Measurements from ENCODE around the gene ATG9B.

Gene ATG9B

GRCh38 chr7:150973571-150974451 is 50.5 kb downstream of the ATG9B start:
- peaks cover 63% of the 10 kb centered on the region for H3K4me1 ChIP-seq (ENCODE audit: control insufficient read depth, insufficient read depth, low read length)
- no peak overlapping the region for H3K27ac ChIP-seq (ENCODE audit: insufficient read depth, low read depth, low read length, poor library complexity, severe bottlenecking)
- no peaks in the 10 kb centered on the region for H3K36me3 ChIP-seq (ENCODE audit: control insufficient read depth, insufficient read depth, low read length)
- peaks cover 25% of the 10 kb centered on the region for H3K27me3 ChIP-seq (ENCODE audit: control insufficient read depth, insufficient read depth, low read length, poor library complexity, severe bottlenecking)
- 77 to 81% methylated on average over 27 of the region's 27 CpGs for WGBS, 2 experiments
- H3K4me3 ChIP-seq (ENCODE audit: insufficient read depth, low read depth, low read length) = no peak overlapping the region
- no peaks in the 10 kb centered on the region for H3K9me3 ChIP-seq (ENCODE audit: control insufficient read depth, low read length)

GRCh38 chr7:150972741-150973140 is 51.6 kb downstream of the ATG9B start:
- Histone ChIP-seq H3K9me3 (ENCODE audit: control insufficient read depth, low read length) (no peaks in the 10 kb centered on the region), H3K4me3 (ENCODE audit: insufficient read depth, low read depth, low read length) (no peak overlapping the region), H3K27me3 (ENCODE audit: control insufficient read depth, insufficient read depth, low read length, poor library complexity, severe bottlenecking) (peaks cover 25% of the 10 kb centered on the region), H3K4me1 (ENCODE audit: control insufficient read depth, insufficient read depth, low read length) (peaks cover 67% of the 10 kb centered on the region), H3K27ac (ENCODE audit: insufficient read depth, low read depth, low read length, poor library complexity, severe bottlenecking) (no peak overlapping the region), H3K36me3 (ENCODE audit: control insufficient read depth, insufficient read depth, low read length) (no peaks in the 10 kb centered on the region)
- WGBS, 2 experiments = 89% methylated on average over 8 of the region's 8 CpGs

- WGBS, 2 experiments = 77 to 82% methylated on average over 12 of the region's 12 CpGs
- peaks cover 20% of the 10 kb centered on the region for H3K27me3 ChIP-seq (ENCODE audit: control insufficient read depth, insufficient read depth, low read length, poor library complexity, severe bottlenecking)
- no peaks in the 10 kb centered on the region for H3K9me3 ChIP-seq (ENCODE audit: control insufficient read depth, low read length)
- H3K4me3 ChIP-seq (ENCODE audit: insufficient read depth, low read depth, low read length) = no peak overlapping the region
- H3K27ac ChIP-seq (ENCODE audit: insufficient read depth, low read depth, low read length, poor library complexity, severe bottlenecking) = peak overlapping the region; percentile 71
- no peaks in the 10 kb centered on the region for H3K36me3 ChIP-seq (ENCODE audit: control insufficient read depth, insufficient read depth, low read length)
- peaks cover 63% of the 10 kb centered on the region for H3K4me1 ChIP-seq (ENCODE audit: control insufficient read depth, insufficient read depth, low read length)
Observed at GRCh38 chr7:150972023-150972468, 52.2 kb downstream of the ATG9B start.

- peak overlapping the region; percentile 71 for H3K27ac ChIP-seq (ENCODE audit: insufficient read depth, low read depth, low read length, poor library complexity, severe bottlenecking)
- H3K27me3 ChIP-seq (ENCODE audit: control insufficient read depth, insufficient read depth, low read length, poor library complexity, severe bottlenecking) = peaks cover 14% of the 10 kb centered on the region
- H3K9me3 ChIP-seq (ENCODE audit: control insufficient read depth, low read length) = no peaks in the 10 kb centered on the region
- H3K4me3 ChIP-seq (ENCODE audit: insufficient read depth, low read depth, low read length) = no peak overlapping the region
- WGBS, 2 experiments = 59 to 63% methylated on average over 16 of the region's 16 CpGs
- no peaks in the 10 kb centered on the region for H3K36me3 ChIP-seq (ENCODE audit: control insufficient read depth, insufficient read depth, low read length)
- peaks cover 57% of the 10 kb centered on the region for H3K4me1 ChIP-seq (ENCODE audit: control insufficient read depth, insufficient read depth, low read length)
Observed at GRCh38 chr7:150971242-150972022, 52.9 kb downstream of the ATG9B start.

GRCh38 chr7:150970424-150970823 is 53.9 kb downstream of the ATG9B start:
- H3K27me3 ChIP-seq (ENCODE audit: control insufficient read depth, insufficient read depth, low read length, poor library complexity, severe bottlenecking) = peaks cover 4% of the 10 kb centered on the region
- H3K36me3 ChIP-seq (ENCODE audit: control insufficient read depth, insufficient read depth, low read length) = no peaks in the 10 kb centered on the region
- no peak overlapping the region for H3K27ac ChIP-seq (ENCODE audit: insufficient read depth, low read depth, low read length, poor library complexity, severe bottlenecking)

GRCh38 chr7:150969475-150969874 is 54.8 kb downstream of the ATG9B start:
- H3K4me1 ChIP-seq (ENCODE audit: control insufficient read depth, insufficient read depth, low read length) = peaks cover 52% of the 10 kb centered on the region
- WGBS, 2 experiments = 38 to 47% methylated on average over 7 of the region's 7 CpGs

More at GRCh38 chr7:150970424-150970823, 53.9 kb downstream of the ATG9B start:
- 74 to 79% methylated on average over 11 of the region's 11 CpGs for WGBS, 2 experiments
- H3K4me1 ChIP-seq (ENCODE audit: control insufficient read depth, insufficient read depth, low read length) = peaks cover 47% of the 10 kb centered on the region
- no peak overlapping the region for H3K4me3 ChIP-seq (ENCODE audit: insufficient read depth, low read depth, low read length)
- H3K9me3 ChIP-seq (ENCODE audit: control insufficient read depth, low read length) = no peaks in the 10 kb centered on the region

GRCh38 chr7:150968734-150969372 is 55.4 kb downstream of the ATG9B start:
- WGBS, 2 experiments = 70 to 73% methylated on average over 16 of the region's 16 CpGs
- H3K27ac ChIP-seq (ENCODE audit: insufficient read depth, low read depth, low read length, poor library complexity, severe bottlenecking) = no peak overlapping the region
- no peaks in the 10 kb centered on the region for H3K36me3 ChIP-seq (ENCODE audit: control insufficient read depth, insufficient read depth, low read length)
- H3K4me1 ChIP-seq (ENCODE audit: control insufficient read depth, insufficient read depth, low read length) = peaks cover 51% of the 10 kb centered on the region
- H3K9me3 ChIP-seq (ENCODE audit: control insufficient read depth, low read length) = no peaks in the 10 kb centered on the region
- H3K4me3 ChIP-seq (ENCODE audit: insufficient read depth, low read depth, low read length) = no peak overlapping the region
- H3K27me3 ChIP-seq (ENCODE audit: control insufficient read depth, insufficient read depth, low read length, poor library complexity, severe bottlenecking) = no peaks in the 10 kb centered on the region

More at GRCh38 chr7:150969475-150969874, 54.8 kb downstream of the ATG9B start:
- H3K27me3 ChIP-seq (ENCODE audit: control insufficient read depth, insufficient read depth, low read length, poor library complexity, severe bottlenecking) = no peaks in the 10 kb centered on the region
- H3K9me3 ChIP-seq (ENCODE audit: control insufficient read depth, low read length) = no peaks in the 10 kb centered on the region
- H3K27ac ChIP-seq (ENCODE audit: insufficient read depth, low read depth, low read length, poor library complexity, severe bottlenecking) = no peak overlapping the region
- no peak overlapping the region for H3K4me3 ChIP-seq (ENCODE audit: insufficient read depth, low read depth, low read length)
- H3K36me3 ChIP-seq (ENCODE audit: control insufficient read depth, insufficient read depth, low read length) = no peaks in the 10 kb centered on the region

- H3K4me3 ChIP-seq (ENCODE audit: insufficient read depth, low read depth, low read length) = no peak overlapping the region
- no peaks in the 10 kb centered on the region for H3K36me3 ChIP-seq (ENCODE audit: control insufficient read depth, insufficient read depth, low read length)
- H3K4me1 ChIP-seq (ENCODE audit: control insufficient read depth, insufficient read depth, low read length) = peaks cover 51% of the 10 kb centered on the region
- H3K27ac ChIP-seq (ENCODE audit: insufficient read depth, low read depth, low read length, poor library complexity, severe bottlenecking) = no peak overlapping the region
- 92 to 95% methylated on average over 15 of the region's 15 CpGs for WGBS, 2 experiments
- H3K9me3 ChIP-seq (ENCODE audit: control insufficient read depth, low read length) = no peaks in the 10 kb centered on the region
- no peaks in the 10 kb centered on the region for H3K27me3 ChIP-seq (ENCODE audit: control insufficient read depth, insufficient read depth, low read length, poor library complexity, severe bottlenecking)
Observed at GRCh38 chr7:150968056-150968733, 56.1 kb downstream of the ATG9B start.

- Histone ChIP-seq H3K27ac (ENCODE audit: insufficient read depth, low read depth, low read length, poor library complexity, severe bottlenecking) (no peak overlapping the region), H3K4me3 (ENCODE audit: insufficient read depth, low read depth, low read length) (no peak overlapping the region), H3K27me3 (ENCODE audit: control insufficient read depth, insufficient read depth, low read length, poor library complexity, severe bottlenecking) (no peaks in the 10 kb centered on the region), H3K36me3 (ENCODE audit: control insufficient read depth, insufficient read depth, low read length) (no peaks in the 10 kb centered on the region), H3K4me1 (ENCODE audit: control insufficient read depth, insufficient read depth, low read length) (peaks cover 50% of the 10 kb centered on the region), H3K9me3 (ENCODE audit: control insufficient read depth, low read length) (no peaks in the 10 kb centered on the region)
- WGBS, 2 experiments = 96% methylated on average over 6 of the region's 6 CpGs
Observed at GRCh38 chr7:150967349-150967748, 56.9 kb downstream of the ATG9B start.
